Smooth muscle cell (in vitro differentiated cells): ENCODE data around the gene SYNE4. TPM values are rescaled to one million over a fixed set of nuclear protein-coding genes. Genes with fewer than 3 reads are reported as not detected.

Experiments
- DNase-seq: peaks from one replicate; lab custom pipeline; 2025; ENCODE audit not compliant: unreplicated experiment; lab: John Stamatoyannopoulos, UW
- H2AFZ ChIP-seq: fragments of 200-600 bp; sonication (generic); 2 replicates; pipeline ENCODE4 v1.6.0; 2016; ENCODE audit warnings: antibody characterized with exemption, low read depth, mild to moderate bottlenecking
- H3F3A ChIP-seq: fragments of 200-600 bp; sonication (generic); 2 replicates; pipeline ENCODE4 v1.6.0; 2017; ENCODE audit warnings: antibody characterized with exemption, low read depth
- H3K27ac ChIP-seq: fragments of 200-600 bp; sonication (generic); 2 replicates; pipeline ENCODE4 v1.5.1; 2016; ENCODE audit warnings: low read depth, mild to moderate bottlenecking
- H3K27me3 ChIP-seq: fragments of 200-600 bp; sonication (generic); 2 replicates; pipeline ENCODE4 v1.6.1; 2016; ENCODE audit warnings: low read depth, mild to moderate bottlenecking
- H3K36me3 ChIP-seq: fragments of 200-600 bp; sonication (generic); 2 replicates; pipeline ENCODE4 v1.5.1; 2016; ENCODE audit warnings: low read depth
- H3K4me1 ChIP-seq: fragments of 200-600 bp; sonication (generic); 2 replicates; pipeline ENCODE4 v1.5.1; 2016; ENCODE audit warnings: low read depth
- H3K4me2 ChIP-seq: fragments of 200-600 bp; sonication (generic); 2 replicates; pipeline ENCODE4 v1.6.0; 2016; ENCODE audit warnings: mild to moderate bottlenecking
- H3K4me3 ChIP-seq: fragments of 200-600 bp; sonication (generic); 2 replicates; pipeline ENCODE4 v1.5.1; 2016; ENCODE audit warnings: mild to moderate bottlenecking
- H3K79me2 ChIP-seq: fragments of 200-600 bp; sonication (generic); 2 replicates; pipeline ENCODE4 v1.6.0; 2016; ENCODE audit warnings: low read depth, mild to moderate bottlenecking
- H3K9ac ChIP-seq: fragments of 200-600 bp; sonication (generic); 2 replicates; pipeline ENCODE4 v1.6.0; 2016; ENCODE audit warnings: low read depth
- H3K9me3 ChIP-seq: fragments of 200-600 bp; sonication (generic); replicated peaks from 2 replicates; pipeline ENCODE4 v1.5.1; 2016; ENCODE audit warnings: low read depth
- H4K20me1 ChIP-seq: fragments of 200-600 bp; sonication (generic); 2 replicates; pipeline ENCODE4 v1.6.0; 2016; ENCODE audit warnings: low read depth
- CTCF ChIP-seq: fragments of 200-600 bp; sonication (generic); IDR thresholded peaks from 2 replicates; pipeline ENCODE4 v1.5.1; 2017; ENCODE audit warnings: borderline replicate concordance, mild to moderate bottlenecking, antibody characterized with exemption; ENCODE audit not compliant: insufficient read depth, poor library complexity, severe bottlenecking
- WGBS: methylation state at CpG from one replicate; pipeline ENCODE4 v1.1.7; 2016; ENCODE audit warnings: low lambda C conversion rate; 5-methylcytosine and 5-hydroxymethylcytosine counted together
- polyA plus RNA-seq: library from polyadenylated mRNA; unstranded; fragments of >200 nt; fragmentation: Nextera tagmentation; extraction: Ambion mirVana; gene quantifications from 2 replicates; pipeline ENCODE4 v1.2.1, GENCODE V29; 2016
- total RNA-seq: library from RNA; depleted of rRNA; stranded (reverse); fragments of >200 nt; gene quantifications from 2 replicates; pipeline ENCODE4 v1.2.3, GENCODE V29; 2014

Gene SYNE4
- total and polyA plus RNA-seq, 2 experiments from 2014 or later, result 1.1 to 2.6 TPM

GRCh38 chr19:35991731-35992450, 16.7 kb downstream of the SYNE4 start:
- Histone ChIP-seq H3K4me2 (no peak overlapping the region), H3K27ac (no peak overlapping the region), H3K27me3 (peaks cover 11% of the 10 kb centered on the region), H2AFZ (no peak overlapping the region), H3K9ac (no peak overlapping the region), H3K4me1 (peaks cover 7% of the 10 kb centered on the region), H3K36me3 (no peaks in the 10 kb centered on the region), H3F3A (peaks cover 4% of the 10 kb centered on the region), H3K9me3 (no peaks in the 10 kb centered on the region), H3K4me3 (no peak overlapping the region), H3K79me2 (peaks cover 17% of the 10 kb centered on the region), H4K20me1 (peaks cover 13% of the 10 kb centered on the region)
- WGBS, result 83% methylated on average over 7 of the region's 7 CpGs
- DNase-seq, result no peak
- TF ChIP-seq CTCF, result no peak

DNA sequence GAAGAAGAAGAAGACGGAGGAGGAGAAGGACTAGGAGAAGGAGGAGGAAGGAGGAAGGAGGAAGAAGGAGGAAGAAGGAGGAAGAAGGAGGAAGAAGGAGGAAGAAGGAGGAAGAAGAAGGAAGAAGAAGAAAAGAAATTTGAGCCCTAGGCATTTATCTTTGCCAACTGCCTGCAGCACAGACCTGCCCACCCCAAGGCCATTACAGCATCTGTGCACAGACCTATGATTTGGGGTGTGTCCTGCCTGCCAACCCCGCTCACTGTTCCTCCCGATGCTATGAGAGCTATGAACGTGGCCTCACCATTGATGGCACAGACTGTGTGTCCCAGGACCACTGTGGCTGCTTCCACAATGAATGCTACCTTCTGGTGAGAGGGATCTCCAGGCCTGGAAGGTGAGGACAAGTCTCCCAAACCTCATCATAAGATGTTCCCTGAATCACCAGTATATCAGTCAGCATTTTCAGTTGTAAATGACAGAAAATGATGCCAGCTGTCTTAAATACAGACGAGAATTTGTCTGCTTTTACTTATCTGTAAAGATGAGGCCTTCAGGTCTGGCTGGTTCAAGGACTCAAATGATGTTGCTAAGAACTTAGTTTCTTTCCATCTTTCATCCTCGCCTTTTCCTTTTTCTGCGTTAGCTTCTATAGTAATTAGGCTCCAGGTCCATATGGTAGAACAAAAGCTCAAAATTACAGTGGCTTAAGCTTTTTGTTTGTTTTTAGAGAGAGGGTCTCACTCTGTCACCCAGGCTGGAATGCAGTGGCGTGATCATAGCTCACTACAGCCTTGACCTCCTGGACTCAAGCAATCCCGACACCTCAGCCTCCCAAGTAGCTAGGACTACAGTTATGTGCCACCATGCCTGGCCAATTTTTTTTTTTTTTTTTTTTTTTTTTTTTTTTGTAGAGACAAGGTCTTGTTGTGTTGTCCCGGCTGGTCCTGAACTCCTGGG, 17.6 kb downstream of the SYNE4 start:
- H3K4me2 ChIP-seq, result no peak overlapping the region
- H3K27ac ChIP-seq, result no peak overlapping the region
- H3K9me3 ChIP-seq, result no peaks in the 10 kb centered on the region
- H3K4me1 ChIP-seq, result peaks cover 3% of the 10 kb centered on the region
- H4K20me1 ChIP-seq, result peaks cover 4% of the 10 kb centered on the region
- H3K9ac ChIP-seq, result no peak overlapping the region
- no peak overlapping the region for H2AFZ ChIP-seq
- peaks cover 16% of the 10 kb centered on the region for H3K27me3 ChIP-seq
- H3F3A ChIP-seq, result peaks cover 4% of the 10 kb centered on the region
- H3K4me3 ChIP-seq, result no peak overlapping the region
- no peak for DNase-seq
- no peak for TF ChIP-seq CTCF
- peaks cover 10% of the 10 kb centered on the region for H3K79me2 ChIP-seq
- 87% methylated on average over 10 of the region's 10 CpGs for WGBS
- no peaks in the 10 kb centered on the region for H3K36me3 ChIP-seq

GRCh38 chr19:35990156-35990555, 18.5 kb downstream of the SYNE4 start:
- Histone ChIP-seq H3K27ac (no peak overlapping the region), H3K9ac (no peak overlapping the region), H2AFZ (no peak overlapping the region), H3F3A (peaks cover 4% of the 10 kb centered on the region), H3K36me3 (no peaks in the 10 kb centered on the region), H4K20me1 (no peaks in the 10 kb centered on the region), H3K4me2 (no peak overlapping the region), H3K27me3 (peaks cover 23% of the 10 kb centered on the region), H3K9me3 (no peaks in the 10 kb centered on the region), H3K79me2 (peaks cover 2% of the 10 kb centered on the region), H3K4me3 (no peak overlapping the region), H3K4me1 (no peaks in the 10 kb centered on the region)
- 87% methylated on average over 4 of the region's 4 CpGs for WGBS
- no peak for DNase-seq
- no peak for TF ChIP-seq CTCF
